H1 (cell line): ENCODE measurements around the gene GRAP. TPM values are rescaled to one million over a fixed set of nuclear protein-coding genes. Genes with fewer than 3 reads are reported as not detected.

ENCODE experiments used
- CTCF ChIA-PET: fragments of 300-600 bp; sonication (Branson Sonifier 250); formaldehyde crosslinking; loops from one replicate; lab custom pipeline; 2021; ENCODE audit not compliant: partially characterized antibody; lab: Charles Lee
- POLR2A ChIA-PET: fragments of 300-600 bp; sonication (Branson Sonifier 250); formaldehyde crosslinking; loops from one replicate; lab custom pipeline; 2021; ENCODE audit warnings: inconsistent platforms; ENCODE audit not compliant: partially characterized antibody; lab: Charles Lee
- DNase-seq, 2 experiments: peaks; one replicate each; pipeline versions ENCODE4 v3.0.0 to v3.0.0-alpha.2; 2010 to 2022; ENCODE audit warnings: low spot score in 2 of 2, low read depth in 1 of 2, mixed read lengths in 1 of 2
- FAIRE-seq: peaks from 2 replicates; lab custom pipeline; 2011; peaks lifted over from hg19 to GRCh38; lab: Jason Lieb, UNC
- H2AFZ ChIP-seq: 2 replicates; pipeline ENCODE4 v1.8.1; 2012; ENCODE audit warnings: low read length, inconsistent platforms
- H2AK5ac ChIP-seq: 2 replicates; pipeline ENCODE4 v1.6.1; 2013; ENCODE audit warnings: low read depth, low read length
- H2BK120ac ChIP-seq: replicated peaks from 2 replicates; pipeline ENCODE3; 2013; ENCODE audit warnings: low read depth, low read length, inconsistent platforms
- H2BK12ac ChIP-seq: 2 replicates; pipeline ENCODE4 v1.6.1; 2013; ENCODE audit warnings: low read depth, low read length
- H2BK15ac ChIP-seq: 2 replicates; pipeline ENCODE4 v1.6.1; 2013; ENCODE audit warnings: low read length
- H2BK20ac ChIP-seq: 2 replicates; pipeline ENCODE4 v1.6.1; 2013; ENCODE audit warnings: low read length
- H2BK5ac ChIP-seq: 2 replicates; pipeline ENCODE4 v1.6.1; 2013; ENCODE audit warnings: low read depth, low read length
- H3K14ac ChIP-seq: 2 replicates; pipeline ENCODE4 v1.6.1; 2013; ENCODE audit warnings: inconsistent platforms; ENCODE audit not compliant: insufficient read length
- H3K18ac ChIP-seq: 2 replicates; pipeline ENCODE4 v1.6.1; 2013; ENCODE audit warnings: low read length; ENCODE audit errors: extremely low read depth
- H3K23ac ChIP-seq: 2 replicates; pipeline ENCODE4 v1.6.1; 2013; ENCODE audit warnings: inconsistent platforms; ENCODE audit not compliant: insufficient read length
- H3K23me2 ChIP-seq: 2 replicates; pipeline ENCODE4 v1.6.1; 2013; ENCODE audit warnings: low read depth, low read length
- H3K27ac ChIP-seq: 2 replicates; pipeline ENCODE4 v1.6.1; 2011; ENCODE audit warnings: low read depth, low read length, inconsistent platforms
- H3K27me3 ChIP-seq, 4 experiments: replicated peaks in 1 of 4; 1 replicate in 1 of 4; 2 replicates in 3 of 4; pipeline versions ENCODE4 v1.6.1 to v1.8.1; 2011 to 2013; ENCODE audit warnings: low read length in 3 of 4, mild to moderate bottlenecking in 3 of 4, inconsistent platforms in 2 of 4, mixed read lengths in 2 of 4, moderate library complexity in 1 of 4; ENCODE audit not compliant: control insufficient read depth in 3 of 4, insufficient read depth in 3 of 4; ENCODE audit errors: extremely low read depth in 1 of 4
- H3K36me3 ChIP-seq, 4 experiments: 2 replicates each; pipeline versions ENCODE4 v1.6.1 to v1.8.1; 2011 to 2013; ENCODE audit warnings: mild to moderate bottlenecking in 4 of 4, low read length in 3 of 4, moderate library complexity in 2 of 4, control low read depth in 1 of 4, inconsistent platforms in 1 of 4; ENCODE audit not compliant: insufficient read depth in 4 of 4, control insufficient read depth in 2 of 4
- H3K4ac ChIP-seq: replicated peaks from 2 replicates; pipeline ENCODE3; 2013; ENCODE audit warnings: low read length, low read depth, mixed read lengths, inconsistent platforms; ENCODE audit not compliant: insufficient read length
- H3K4me1 ChIP-seq, 4 experiments: replicated peaks in 1 of 4; 1 replicate in 1 of 4; 2 replicates in 3 of 4; pipeline versions ENCODE4 v1.6.1 to v1.8.1; 2011 to 2013; ENCODE audit warnings: low read length in 3 of 4, inconsistent platforms in 2 of 4, mixed read lengths in 1 of 4; ENCODE audit not compliant: insufficient read depth in 4 of 4, control insufficient read depth in 3 of 4
- H3K4me2 ChIP-seq, 2 experiments: 2 replicates each; pipeline versions ENCODE4 v1.6.1 to v1.8.1; 2011 to 2013; ENCODE audit warnings: low read depth in 2 of 2, low read length in 2 of 2, control low read depth in 1 of 2, inconsistent platforms in 1 of 2, mild to moderate bottlenecking in 1 of 2; ENCODE audit not compliant: insufficient read depth in 1 of 2
- H3K4me3 ChIP-seq, 4 experiments: fragments of 200-600, 300-600 bp in 1 of 4; sonication (generic), shearing (Covaris generic), sonication (Bioruptor Twin) in 1 of 4; 2 replicates each; pipeline versions ENCODE4 v1.5.1 to v1.8.1; 2011 to 2016; ENCODE audit warnings: low read length in 4 of 4, low read depth in 3 of 4, control low read depth in 2 of 4, inconsistent platforms in 2 of 4, mild to moderate bottlenecking in 2 of 4, mixed read lengths in 1 of 4, moderate library complexity in 1 of 4; ENCODE audit not compliant: insufficient read depth in 2 of 4; ENCODE audit errors: extremely low read depth in 1 of 4
- H3K56ac ChIP-seq: replicated peaks from 2 replicates; pipeline ENCODE3; 2013; ENCODE audit warnings: low read depth, mild to moderate bottlenecking, mixed read lengths, low read length, inconsistent platforms; ENCODE audit not compliant: insufficient read length
- H3K79me1 ChIP-seq: 2 replicates; pipeline ENCODE4 v1.6.1; 2013; ENCODE audit warnings: low read depth, low read length, control low read depth
- H3K79me2 ChIP-seq, 2 experiments: 2 replicates each; pipeline versions ENCODE4 v1.6.1 to v1.8.1; 2012 to 2013; ENCODE audit warnings: low read length in 2 of 2, mild to moderate bottlenecking in 2 of 2, inconsistent platforms in 1 of 2; ENCODE audit not compliant: insufficient read depth in 2 of 2, control insufficient read depth in 1 of 2
- H3K9ac ChIP-seq, 4 experiments: replicated peaks in 1 of 4; 1 replicate in 1 of 4; 2 replicates in 3 of 4; pipeline versions ENCODE4 v1.6.1 to v1.8.1; 2011 to 2013; ENCODE audit warnings: low read depth in 3 of 4, low read length in 3 of 4, control low read depth in 2 of 4, mild to moderate bottlenecking in 2 of 4, moderate library complexity in 2 of 4, inconsistent platforms in 1 of 4; ENCODE audit errors: extremely low read depth in 1 of 4
- H3K9me3 ChIP-seq, 2 experiments: 2 replicates each; pipeline versions ENCODE4 v1.6.1 to v1.8.1; 2012 to 2013; ENCODE audit warnings: mild to moderate bottlenecking in 2 of 2, moderate library complexity in 2 of 2, control low read depth in 1 of 2, inconsistent platforms in 1 of 2, low read depth in 1 of 2, low read length in 1 of 2, mixed read lengths in 1 of 2; ENCODE audit not compliant: insufficient read depth in 2 of 2
- H4K20me1 ChIP-seq, 2 experiments: replicated peaks in 1 of 2; 2 replicates each; pipeline versions ENCODE3 to v1.8.1; 2011 to 2013; ENCODE audit warnings: inconsistent platforms in 2 of 2, low read length in 2 of 2, mild to moderate bottlenecking in 1 of 2; ENCODE audit not compliant: insufficient read depth in 2 of 2, control insufficient read depth in 1 of 2
- H4K5ac ChIP-seq: 2 replicates; pipeline ENCODE4 v1.6.1; 2013; ENCODE audit warnings: low read length, low read depth, mixed read lengths, inconsistent platforms; ENCODE audit not compliant: insufficient read length
- H4K8ac ChIP-seq: 2 replicates; pipeline ENCODE4 v1.8.0; 2013; ENCODE audit warnings: mild to moderate bottlenecking, moderate library complexity, low read length, inconsistent platforms; ENCODE audit not compliant: insufficient read depth; ENCODE audit errors: extremely low read depth
- H4K91ac ChIP-seq: replicated peaks from 2 replicates; pipeline ENCODE3; 2013; ENCODE audit warnings: low read length, mixed read lengths, inconsistent platforms; ENCODE audit not compliant: insufficient read length
- CEBPB ChIP-seq: IDR thresholded peaks from 2 replicates; pipeline ENCODE4 v1.6.1; 2012; ENCODE audit warnings: low read depth, low read length
- CHD1 ChIP-seq: IDR thresholded peaks from 2 replicates; pipeline ENCODE4 v1.6.1; 2012; ENCODE audit warnings: low read depth, low read length, improper control_type of control experiment
- CTBP2 ChIP-seq: IDR thresholded peaks from 2 replicates; pipeline ENCODE4 v1.7.0; 2011; ENCODE audit warnings: borderline replicate concordance, mild to moderate bottlenecking, moderate library complexity, mixed read lengths, low read length; ENCODE audit not compliant: insufficient read depth, insufficient read length
- EGR1 ChIP-seq: IDR thresholded peaks from 2 replicates; pipeline ENCODE4 v1.6.1; 2011; ENCODE audit warnings: low read depth, low read length, borderline replicate concordance
- EP300 ChIP-seq, 2 experiments: IDR thresholded peaks; 1 replicate in 1 of 2; 2 replicates in 1 of 2; pipeline ENCODE4 v1.6.1; 2011 to 2012; ENCODE audit warnings: low read depth in 2 of 2, low read length in 2 of 2, mild to moderate bottlenecking in 2 of 2, borderline replicate concordance in 1 of 2, inconsistent platforms in 1 of 2, moderate library complexity in 1 of 2
- MAFK ChIP-seq: IDR thresholded peaks from 2 replicates; pipeline ENCODE4 v1.6.1; 2012; ENCODE audit warnings: low read depth, mild to moderate bottlenecking, improper control_type of control experiment, low read length
- RXRA ChIP-seq: IDR thresholded peaks from 2 replicates; pipeline ENCODE4 v1.6.1; 2011; ENCODE audit warnings: low read depth, mild to moderate bottlenecking, low read length, moderate library complexity; ENCODE audit not compliant: insufficient read depth
- SIRT6 ChIP-seq: IDR thresholded peaks from one replicate; pipeline ENCODE4 v1.7.1; 2012; ENCODE audit warnings: low read length, inconsistent platforms
- SP2 ChIP-seq: IDR thresholded peaks from 2 replicates; pipeline ENCODE4 v1.6.1; 2012; ENCODE audit warnings: mild to moderate bottlenecking, low read length, inconsistent platforms
- SRF ChIP-seq: IDR thresholded peaks from 2 replicates; pipeline ENCODE4 v1.6.1; 2011; ENCODE audit warnings: mild to moderate bottlenecking, low read depth, low read length, moderate library complexity
- TBP ChIP-seq: IDR thresholded peaks from 2 replicates; pipeline ENCODE4 v1.6.1; 2011; ENCODE audit warnings: low read depth, low read length, improper control_type of control experiment
- YY1 ChIP-seq: IDR thresholded peaks from 2 replicates; pipeline ENCODE4 v1.6.1; 2011; ENCODE audit warnings: low read depth, mild to moderate bottlenecking, low read length
- WGBS, 2 experiments: shearing (Covaris generic) in 1 of 2; methylation state at CpG; one replicate each; pipeline versions ENCODE4 v1.1.6 to v1.1.7; 2013 to 2015; ENCODE audit warnings: low lambda C conversion rate in 2 of 2, mixed read lengths in 2 of 2, inconsistent platforms in 1 of 2, low coverage in 1 of 2, missing lambda C conversion rate in 1 of 2; ENCODE audit not compliant: insufficient replicate concordance in 2 of 2, insufficient coverage in 1 of 2, insufficient read length in 1 of 2; ENCODE audit errors: extremely low coverage in 1 of 2, missing lambda C conversion rate in 1 of 2; 5-methylcytosine and 5-hydroxymethylcytosine counted together
- polyA plus RNA-seq, 7 experiments: library from polyadenylated mRNA; depleted of rRNA in 3 of 7; stranded (reverse) in 5 of 7; unstranded in 2 of 7; fragments of >200 nt in 5 of 7; fragments of 200-250 nt in 2 of 7; gene quantifications; 1 replicate in 5 of 7; 2 replicates in 1 of 7; 4 replicates in 1 of 7; pipeline versions ENCODE4 v1.2.1 to v1.2.3, GENCODE V29; 2011 to 2013; ENCODE audit warnings: missing spikeins in 2 of 7, mixed read lengths in 2 of 7
- total RNA-seq: library from RNA; stranded (reverse); fragmentation: NEBNext Ultra II Directional; extraction: Animal tissue kit (Norgen Biotek cat#: 25700); gene quantifications from 2 replicates; pipeline ENCODE4 v1.2.1, GENCODE V29; 2021
- TF ChIP-seq, protein P1 (sequence below): IDR thresholded peaks from 2 replicates; pipeline ENCODE4 v1.6.1; 2012; ENCODE audit warnings: inconsistent platforms
- TF ChIP-seq, protein P2 (sequence below): IDR thresholded peaks from 2 replicates; pipeline ENCODE4 v1.6.1; 2011; ENCODE audit warnings: low read depth, mild to moderate bottlenecking, low read length; ENCODE audit not compliant: insufficient read depth

GRAP gene
- total and polyA plus RNA-seq, 2 of the 8 experiments (the other 6 are each of a cell fraction or from before 2014, with no cell fraction given): 0.18 to 0.24 TPM

DNA sequence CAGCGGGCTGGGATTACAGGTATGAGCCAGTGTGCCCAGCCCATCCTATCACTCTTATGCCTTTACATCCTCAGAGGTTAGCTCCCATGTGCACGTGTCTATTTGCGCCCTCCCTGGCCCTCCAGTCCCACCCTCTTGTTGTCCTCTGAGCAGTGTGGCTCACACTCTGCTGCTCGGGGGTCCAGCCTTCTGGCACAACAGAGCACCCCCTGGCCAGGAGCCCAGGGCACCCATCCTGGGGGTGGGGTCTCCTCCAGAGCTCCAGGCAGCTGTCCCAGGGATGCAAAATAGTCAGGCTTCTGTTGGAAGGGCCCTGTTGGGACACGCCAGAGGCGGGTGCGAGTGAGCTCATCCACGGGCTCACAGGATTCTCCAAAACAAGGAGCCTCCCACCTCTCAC, 30.5 kb downstream of the GRAP start:
- Histone ChIP-seq H2BK120ac (no peak overlapping the region), H3K9me3 (no peaks in the 10 kb centered on the region), H4K5ac (no peak overlapping the region), H2BK5ac (no peak overlapping the region), H3K23ac (no peak overlapping the region), H3K4me2 (no peak overlapping the region), H4K8ac (no peak overlapping the region), H4K91ac (no peak overlapping the region), H3K4me1 (peaks cover 0 to 6% (median under 1%) of the 10 kb centered on the region in 4 experiments; a peak in 1 of 7 replicates), H3K9ac (no peak overlapping the region), H2AK5ac (no peak overlapping the region), H2BK15ac (no peak overlapping the region), H3K4ac (no peak overlapping the region), H3K27ac (no peak overlapping the region), H3K18ac (no peak overlapping the region), H3K27me3 (no peaks in the 10 kb centered on the region; a peak in 1 of 7 replicates), H3K23me2 (no peaks in the 10 kb centered on the region), H2BK20ac (no peak overlapping the region), H2AFZ (no peak overlapping the region), H3K56ac (no peak overlapping the region), H3K36me3 (no peaks in the 10 kb centered on the region), H2BK12ac (no peak overlapping the region), H3K79me2 (no peaks in the 10 kb centered on the region), H3K4me3 (no peak overlapping the region), H3K79me1 (no peaks in the 10 kb centered on the region), H4K20me1 (no peaks in the 10 kb centered on the region), H3K14ac (no peak overlapping the region)
- WGBS, 2 experiments: 89% methylated on average over 8 of the region's 8 CpGs; no CpG with 5 or more reads in 1 of the 2 experiments
- DNase-seq: no peak
- POLR2A ChIA-PET: interaction anchor here (1.3 kb wide), 1 partner anchor 19 kb away, joined by 4 read pairs; no protein-coding TSS in a partner anchor
- no peak for FAIRE-seq
- CTCF ChIA-PET: interaction anchor here (1.4 to 1.7 kb wide), 3 partner anchors 11 to 55 kb away, joined by 3 to 7 read pairs (median 4); no protein-coding TSS in a partner anchor
- TF ChIP-seq EP300 (IDR thresholded peaks at IDR 0.05; ENCODE audit: borderline replicate concordance in 1 of 2, low read depth in 2 of 2, low read length in 2 of 2) (no peak), SIRT6 (no peak), CEBPB (no peak), SRF (no peak), YY1 (no peak), RXRA (no peak), MAFK (no peak), TBP (no peak), CHD1 (no peak), CTBP2 (no peak), EGR1 (no peak), SP2 (no peak)
- TF ChIP-seq, protein P1, sequence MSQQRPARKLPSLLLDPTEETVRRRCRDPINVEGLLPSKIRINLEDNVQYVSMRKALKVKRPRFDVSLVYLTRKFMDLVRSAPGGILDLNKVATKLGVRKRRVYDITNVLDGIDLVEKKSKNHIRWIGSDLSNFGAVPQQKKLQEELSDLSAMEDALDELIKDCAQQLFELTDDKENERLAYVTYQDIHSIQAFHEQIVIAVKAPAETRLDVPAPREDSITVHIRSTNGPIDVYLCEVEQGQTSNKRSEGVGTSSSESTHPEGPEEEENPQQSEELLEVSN: no peak
- TF ChIP-seq, protein P2, sequence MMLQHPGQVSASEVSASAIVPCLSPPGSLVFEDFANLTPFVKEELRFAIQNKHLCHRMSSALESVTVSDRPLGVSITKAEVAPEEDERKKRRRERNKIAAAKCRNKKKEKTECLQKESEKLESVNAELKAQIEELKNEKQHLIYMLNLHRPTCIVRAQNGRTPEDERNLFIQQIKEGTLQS: no peak
